Breast epithelium (tissue), 3 donors: ENCODE measurements around the gene RNF220.

ENCODE experiments used
- CTCF ChIP-seq, 3 donors: fragments of 450-650 bp; IDR thresholded peaks; one replicate each; pipeline ENCODE4 v1.5.1; 2016 to 2017; ENCODE audit warnings: antibody characterized with exemption in 3 of 3, mild to moderate bottlenecking in 3 of 3, moderate library complexity in 3 of 3
- POLR2AphosphoS5 ChIP-seq, 3 donors: sonication (generic); formaldehyde crosslinking; IDR thresholded peaks; one replicate each; pipeline ENCODE4 v1.6.1; 2017; ENCODE audit warnings: antibody characterized with exemption in 3 of 3

- TF ChIP-seq CTCF (IDR thresholded peaks at IDR 0.05) (no peak), POLR2AphosphoS5 (IDR thresholded peaks at IDR 0.05) (no peak)
Measured at GRCh38 chr1:44412601-44413000, 7.5 kb downstream of the RNF220 start.
